Measurements from ENCODE around the gene E2F2.

GRCh38 chr1:23578311-23578996 is 47.4 kb upstream of the E2F2 start:
- TF ChIP-seq POLR2AphosphoS5 (IDR thresholded peaks at IDR 0.05; ENCODE audit: low read depth, low read length) (no peak), CTCF (IDR thresholded peaks at IDR 0.05 in 2 of 3, conservative IDR thresholded peaks at IDR 0.05 in 1 of 3; ENCODE audit: borderline replicate concordance in 1 of 3, insufficient read depth in 1 of 3, low read depth in 2 of 3, low read length in 2 of 3) (no peak)

Measured in HCT116 (cell line).